Endothelial cell of umbilical vein (primary cell): ENCODE measurements around the gene PLEKHA7.

Experiments used
- CTCF ChIP-seq, 2 donors: IDR thresholded peaks; 1 replicate in 1 of 2; 2 replicates in 1 of 2; pipeline ENCODE4 v1.5.1; 2011; ENCODE audit warnings: low read length in 2 of 2, mild to moderate bottlenecking in 2 of 2, moderate library complexity in 2 of 2, control low read depth in 1 of 2, inconsistent platforms in 1 of 2, low read depth in 1 of 2; ENCODE audit not compliant: insufficient read depth in 1 of 2; ENCODE audit errors: extremely low read depth in 1 of 2
- EZH2 ChIP-seq: IDR thresholded peaks from 2 replicates; pipeline ENCODE4 v1.6.1; 2012; ENCODE audit warnings: borderline replicate concordance, low read depth, mild to moderate bottlenecking, moderate library complexity, low read length, inconsistent platforms; ENCODE audit not compliant: severe bottlenecking
- FOS ChIP-seq: IDR thresholded peaks from 2 replicates; pipeline ENCODE4 v1.6.1; 2011; ENCODE audit warnings: mild to moderate bottlenecking, low read length, moderate library complexity, borderline replicate concordance; ENCODE audit not compliant: insufficient read depth
- GATA2 ChIP-seq: IDR thresholded peaks from 2 replicates; pipeline ENCODE4 v1.7.0; 2011; ENCODE audit warnings: low read depth, mild to moderate bottlenecking, moderate library complexity, mixed read lengths, low read length; ENCODE audit not compliant: insufficient read length, insufficient read depth
- JUN ChIP-seq: IDR thresholded peaks from 2 replicates; pipeline ENCODE4 v1.6.1; 2011; ENCODE audit warnings: borderline replicate concordance, low read depth; ENCODE audit not compliant: insufficient read length, insufficient read depth
- MYC ChIP-seq: IDR thresholded peaks from one replicate; pipeline ENCODE4 v1.6.1; 2011; ENCODE audit warnings: mild to moderate bottlenecking, low read depth, low read length
- POLR2A ChIP-seq: IDR thresholded peaks from 2 replicates; pipeline ENCODE4 v1.6.1; 2012; ENCODE audit warnings: low read depth, mild to moderate bottlenecking, control low read depth, low read length
- POLR2AphosphoS5 ChIP-seq: IDR thresholded peaks from 2 replicates; pipeline ENCODE4 v1.6.1; 2012; ENCODE audit warnings: low read depth, mild to moderate bottlenecking, control low read depth, low read length, moderate library complexity; ENCODE audit not compliant: insufficient read depth
- TF ChIP-seq, protein P1 (sequence below): IDR thresholded peaks from 2 replicates; pipeline ENCODE4 v1.6.1; 2011; ENCODE audit not compliant: insufficient read depth, insufficient read length

DNA sequence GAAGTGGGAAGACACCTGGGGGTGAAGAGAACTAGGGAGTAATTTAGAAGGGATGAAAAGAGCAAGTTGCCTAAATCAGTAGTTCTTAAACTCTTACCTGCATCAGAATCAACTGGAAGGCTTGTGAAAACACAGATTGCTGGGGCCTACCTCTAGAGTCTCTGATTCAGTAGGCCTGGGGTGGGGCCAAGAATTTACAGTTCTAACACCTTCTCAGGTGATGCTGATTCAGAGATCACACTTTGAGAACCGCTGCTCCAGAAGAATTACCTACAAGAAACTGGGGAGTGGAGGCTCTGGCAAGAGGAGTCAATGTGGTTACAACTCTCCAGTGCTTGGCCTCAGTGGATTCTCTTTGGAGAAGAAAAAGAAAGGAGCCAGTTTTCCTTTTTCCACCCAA lies 147.1 kb downstream of the PLEKHA7 start:
- TF ChIP-seq POLR2A, result no peak
- TF ChIP-seq, protein P1, sequence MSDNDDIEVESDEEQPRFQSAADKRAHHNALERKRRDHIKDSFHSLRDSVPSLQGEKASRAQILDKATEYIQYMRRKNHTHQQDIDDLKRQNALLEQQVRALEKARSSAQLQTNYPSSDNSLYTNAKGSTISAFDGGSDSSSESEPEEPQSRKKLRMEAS, result no peak
- no peak for TF ChIP-seq JUN
- no peak for TF ChIP-seq EZH2
- TF ChIP-seq POLR2AphosphoS5, result no peak
- no peak for TF ChIP-seq CTCF (IDR thresholded peaks at IDR 0.05; ENCODE audit: extremely low read depth in 1 of 2, insufficient read depth in 1 of 2, low read depth in 1 of 2, low read length in 2 of 2)
- no peak for TF ChIP-seq MYC
- TF ChIP-seq GATA2, result no peak
- no peak for TF ChIP-seq FOS
